ENCODE results near the gene MPO.

GRCh38 chr17:58283674-58284612, 3.2 kb upstream of the MPO start:
- TF ChIP-seq BHLHE40 (IDR thresholded peaks at IDR 0.05; ENCODE audit: low read depth, low read length) (no peak), POLR2A (IDR thresholded peaks at IDR 0.05; ENCODE audit: low read depth, low read length) (no peak), USF2 (IDR thresholded peaks at IDR 0.05; ENCODE audit: low read depth, low read length) (no peak), CTCF (conservative IDR thresholded peaks at IDR 0.05; ENCODE audit: low read depth, low read length) (no peak), MAFK (IDR thresholded peaks at IDR 0.05; ENCODE audit: low read depth, low read length) (no peak), RAD21 (IDR thresholded peaks at IDR 0.05; ENCODE audit: low read length) (no peak), SMC3 (IDR thresholded peaks at IDR 0.05; ENCODE audit: low read depth, low read length) (no peak)
